Measurements from ENCODE around the gene IRF6.

GRCh38 chr1:209822706-209823105 lies 16.8 kb upstream of the IRF6 start:
- TF ChIP-seq CTCF (IDR thresholded peaks at IDR 0.05): no peak
- TF ChIP-seq POLR2A (IDR thresholded peaks at IDR 0.05): no peak
